ENCODE data around the gene TMEM125.

TMEM125 gene

GRCh38 chr1:43321331-43321891, 51.6 kb downstream of the TMEM125 start:
- no peak overlapping the region for H3K4me3 ChIP-seq (ENCODE audit: low read length)

GRCh38 chr1:43322506-43322905, 52.7 kb downstream of the TMEM125 start:
- no peak for TF ChIP-seq CTCF (conservative IDR thresholded peaks at IDR 0.05; ENCODE audit: low read depth, low read length)
- H3K4me3 ChIP-seq (ENCODE audit: low read length), result no peak overlapping the region
- no peak for DNase-seq (ENCODE audit: low read depth)

More at GRCh38 chr1:43321331-43321891, 51.6 kb downstream of the TMEM125 start:
- no peak for DNase-seq (ENCODE audit: low read depth)
- no peak for TF ChIP-seq CTCF (conservative IDR thresholded peaks at IDR 0.05; ENCODE audit: low read depth, low read length)
